Measurements from ENCODE around the gene GAGE12D.
"Not testable (repeated sequence)": the region's sequence is repeated elsewhere in the genome, so short reads cannot be mapped to it uniquely, and the experiment has no call there.

- TF ChIP-seq, protein P1, sequence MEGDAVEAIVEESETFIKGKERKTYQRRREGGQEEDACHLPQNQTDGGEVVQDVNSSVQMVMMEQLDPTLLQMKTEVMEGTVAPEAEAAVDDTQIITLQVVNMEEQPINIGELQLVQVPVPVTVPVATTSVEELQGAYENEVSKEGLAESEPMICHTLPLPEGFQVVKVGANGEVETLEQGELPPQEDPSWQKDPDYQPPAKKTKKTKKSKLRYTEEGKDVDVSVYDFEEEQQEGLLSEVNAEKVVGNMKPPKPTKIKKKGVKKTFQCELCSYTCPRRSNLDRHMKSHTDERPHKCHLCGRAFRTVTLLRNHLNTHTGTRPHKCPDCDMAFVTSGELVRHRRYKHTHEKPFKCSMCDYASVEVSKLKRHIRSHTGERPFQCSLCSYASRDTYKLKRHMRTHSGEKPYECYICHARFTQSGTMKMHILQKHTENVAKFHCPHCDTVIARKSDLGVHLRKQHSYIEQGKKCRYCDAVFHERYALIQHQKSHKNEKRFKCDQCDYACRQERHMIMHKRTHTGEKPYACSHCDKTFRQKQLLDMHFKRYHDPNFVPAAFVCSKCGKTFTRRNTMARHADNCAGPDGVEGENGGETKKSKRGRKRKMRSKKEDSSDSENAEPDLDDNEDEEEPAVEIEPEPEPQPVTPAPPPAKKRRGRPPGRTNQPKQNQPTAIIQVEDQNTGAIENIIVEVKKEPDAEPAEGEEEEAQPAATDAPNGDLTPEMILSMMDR (IDR thresholded peaks at IDR 0.05) = not testable (repeated sequence)
- not testable (repeated sequence) for TF ChIP-seq EP300, POLR2A (IDR thresholded peaks at IDR 0.05)
These were observed 48.4 kb downstream of the GAGE12D start for GRCh38 chrX:49589769-49590478.
